ENCODE measurements around the gene WDR83.
"Not testable (repeated sequence)": the region's sequence is repeated elsewhere in the genome, so short reads cannot be mapped to it uniquely, and the experiment has no call there.

Gene WDR83

GRCh38 chr19:12666265-12667048 lies at the start of gene WDR83, which contains the start of gene MAN2B1:
WDR83 (plus strand) TSS chr19:12666807; CDS start chr19:12669791, 2,984 bp downstream.
MAN2B1 (minus strand) TSS chr19:12666742; CDS start chr19:12666701, 41 bp downstream.
- Histone ChIP-seq H3K9me3 (ENCODE audit: control insufficient read depth in 1 of 2, low read length in 2 of 2) (no peaks in the 10 kb centered on the region), H3K4me1 (ENCODE audit: control insufficient read depth in 1 of 2, insufficient read depth in 2 of 2, low read length in 2 of 2) (peaks cover 37 to 53% of the 10 kb centered on the region in 2 donors), H3K27ac (ENCODE audit: low read depth, low read length) (no peak within 1 kb of the TSS), H3K36me3 (ENCODE audit: control insufficient read depth in 1 of 2, insufficient read depth in 2 of 2, low read length in 2 of 2) (peaks cover 4 to 13% of the 10 kb centered on the region in 2 donors), H3K9ac (ENCODE audit: low read depth in 1 of 2, low read length in 2 of 2) (peak within 1 kb of the TSS; percentile 78 to 90), H3K4me3 (ENCODE audit: low read depth in 1 of 2, low read length in 2 of 2) (peak within 1 kb of the TSS; percentile 90 to 92), H3K27me3 (ENCODE audit: control insufficient read depth in 1 of 2, insufficient read depth in 2 of 2, low read length in 2 of 2) (no peaks in the 10 kb centered on the region)

DNA sequence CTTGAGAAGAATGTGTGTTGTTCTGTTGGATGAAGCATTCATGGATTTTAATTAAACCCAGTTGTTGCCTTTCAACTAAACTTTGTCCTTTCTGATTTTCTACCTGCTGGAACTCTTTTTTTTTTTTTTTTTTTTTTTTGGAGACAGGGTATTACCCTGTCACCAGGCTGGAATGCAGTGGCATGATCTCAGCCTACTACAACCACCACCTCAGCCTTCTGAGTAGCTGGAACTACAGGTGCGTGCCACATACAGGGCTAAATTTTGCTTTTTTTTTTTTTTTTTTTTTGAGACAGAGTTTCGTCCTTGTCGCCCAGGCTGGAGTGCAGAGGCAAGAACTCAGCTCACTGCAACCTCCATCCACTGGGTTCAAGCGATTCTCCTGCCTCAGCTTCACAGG lies 49.0 kb upstream of the WDR83 start:
- peaks cover 0 to 4% of the 10 kb centered on the region in 2 donors for H3K36me3 ChIP-seq (ENCODE audit: control insufficient read depth in 1 of 2, insufficient read depth in 2 of 2, low read length in 2 of 2)
- H3K9me3 ChIP-seq (ENCODE audit: control insufficient read depth in 1 of 2, low read length in 2 of 2) = no peaks in the 10 kb centered on the region
- no peaks in the 10 kb centered on the region for H3K27me3 ChIP-seq (ENCODE audit: control insufficient read depth in 1 of 2, insufficient read depth in 2 of 2, low read length in 2 of 2)
- H3K4me3 ChIP-seq (ENCODE audit: low read depth in 1 of 2, low read length in 2 of 2) = no peak overlapping the region
- H3K9ac ChIP-seq (ENCODE audit: low read depth in 1 of 2, low read length in 2 of 2) = no peak overlapping the region
- H3K27ac ChIP-seq (ENCODE audit: low read depth, low read length) = no peak overlapping the region
- peaks cover 8 to 9% of the 10 kb centered on the region in 2 donors for H3K4me1 ChIP-seq (ENCODE audit: control insufficient read depth in 1 of 2, insufficient read depth in 2 of 2, low read length in 2 of 2)

DNA sequence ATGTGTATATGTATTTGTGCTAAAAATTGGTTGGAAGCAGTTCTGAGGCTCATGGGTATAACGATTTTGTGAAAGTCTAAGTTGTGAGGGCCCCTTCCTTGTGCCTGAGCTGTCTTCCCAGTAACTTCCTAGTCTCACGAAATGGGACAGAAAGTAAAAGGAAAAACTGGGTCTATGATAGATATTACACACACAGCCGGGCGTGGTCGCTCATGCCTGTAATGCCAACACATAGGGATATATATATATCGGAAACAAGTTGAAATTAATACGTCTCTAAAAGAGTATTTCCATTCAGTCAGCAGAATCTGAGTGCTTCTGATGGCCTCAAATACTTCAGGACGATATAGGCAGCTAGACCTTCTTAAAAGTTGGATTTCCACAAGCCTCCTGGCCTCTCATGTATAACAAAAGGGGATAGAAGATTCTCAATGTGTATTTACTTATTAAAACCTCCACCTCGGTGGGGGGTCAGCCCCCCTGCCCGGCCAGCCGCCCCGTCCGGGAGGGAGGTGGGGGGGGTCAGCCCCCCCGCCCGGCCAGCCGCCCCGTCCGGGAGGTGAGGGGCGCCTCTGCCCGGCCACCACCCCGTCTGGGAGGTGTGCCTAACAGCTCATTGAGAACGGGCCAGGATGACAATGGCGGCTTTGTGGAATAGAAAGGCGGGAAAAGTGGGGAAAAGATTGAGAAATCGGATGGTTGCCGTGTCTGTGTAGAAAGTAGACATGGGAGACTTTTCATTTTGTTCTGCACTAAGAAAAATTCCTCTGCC lies 45.2 kb upstream of the WDR83 start:
- H3K36me3 ChIP-seq (ENCODE audit: control insufficient read depth in 1 of 2, insufficient read depth in 2 of 2, low read length in 2 of 2) = peaks cover 3 to 27% of the 10 kb centered on the region in 2 donors
- not testable (repeated sequence) for H3K4me1 ChIP-seq (ENCODE audit: control insufficient read depth in 1 of 2, insufficient read depth in 2 of 2, low read length in 2 of 2); H3K27ac ChIP-seq (ENCODE audit: low read depth, low read length); H3K4me3 ChIP-seq (ENCODE audit: low read depth in 1 of 2, low read length in 2 of 2); H3K27me3 ChIP-seq (ENCODE audit: control insufficient read depth in 1 of 2, insufficient read depth in 2 of 2, low read length in 2 of 2); H3K9ac ChIP-seq (ENCODE audit: low read depth in 1 of 2, low read length in 2 of 2); H3K9me3 ChIP-seq (ENCODE audit: control insufficient read depth in 1 of 2, low read length in 2 of 2)

DNA sequence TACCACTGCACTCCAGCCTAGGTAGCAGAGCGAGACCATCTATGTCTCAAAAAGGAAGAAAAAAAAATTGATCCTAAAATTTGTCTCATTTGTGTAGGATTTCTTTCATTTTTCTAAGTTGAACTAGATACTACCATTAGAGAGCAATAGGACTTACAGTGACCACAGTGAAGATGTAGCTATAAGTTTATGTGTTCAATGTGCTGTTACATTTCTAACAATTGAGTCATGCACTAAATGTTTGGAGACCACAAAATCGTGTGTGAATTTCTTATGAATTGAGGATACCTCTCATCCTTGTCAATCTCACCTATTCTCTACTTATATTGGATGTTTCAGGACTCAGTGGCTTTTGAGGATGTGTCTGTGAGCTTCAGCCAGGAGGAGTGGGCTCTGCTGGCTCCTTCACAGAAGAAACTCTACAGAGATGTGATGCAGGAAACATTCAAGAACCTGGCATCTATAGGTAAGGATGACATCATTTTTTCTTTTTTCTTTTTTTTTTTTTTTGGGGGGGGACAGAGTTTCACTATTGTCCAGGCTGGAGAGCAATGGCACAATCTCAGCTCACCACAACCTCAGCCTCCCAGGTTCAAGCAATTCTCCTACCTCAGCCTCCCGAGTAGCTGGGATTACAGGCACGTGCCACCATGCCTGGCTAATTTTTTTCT lies 43.1 kb upstream of the WDR83 start:
- no peaks in the 10 kb centered on the region for H3K4me1 ChIP-seq (ENCODE audit: control insufficient read depth in 1 of 2, insufficient read depth in 2 of 2, low read length in 2 of 2)
- H3K27ac ChIP-seq (ENCODE audit: low read depth, low read length) = no peak overlapping the region
- peaks cover 18% of the 10 kb centered on the region in 2 donors for H3K9me3 ChIP-seq (ENCODE audit: control insufficient read depth in 1 of 2, low read length in 2 of 2)
- peaks cover 14 to 46% of the 10 kb centered on the region in 2 donors for H3K36me3 ChIP-seq (ENCODE audit: control insufficient read depth in 1 of 2, insufficient read depth in 2 of 2, low read length in 2 of 2)
- no peak overlapping the region for H3K9ac ChIP-seq (ENCODE audit: low read depth in 1 of 2, low read length in 2 of 2)
- no peak overlapping the region for H3K4me3 ChIP-seq (ENCODE audit: low read depth in 1 of 2, low read length in 2 of 2)
- no peaks in the 10 kb centered on the region for H3K27me3 ChIP-seq (ENCODE audit: control insufficient read depth in 1 of 2, insufficient read depth in 2 of 2, low read length in 2 of 2)

GRCh38 chr19:12626958-12627357 lies 39.6 kb upstream of the WDR83 start:
- peaks cover 21 to 66% of the 10 kb centered on the region in 2 donors for H3K36me3 ChIP-seq (ENCODE audit: control insufficient read depth in 1 of 2, insufficient read depth in 2 of 2, low read length in 2 of 2)
- H3K4me1 ChIP-seq (ENCODE audit: control insufficient read depth in 1 of 2, insufficient read depth in 2 of 2, low read length in 2 of 2) = no peaks in the 10 kb centered on the region
- peaks cover 22 to 31% of the 10 kb centered on the region in 2 donors for H3K9me3 ChIP-seq (ENCODE audit: control insufficient read depth in 1 of 2, low read length in 2 of 2)
- no peak overlapping the region for H3K9ac ChIP-seq (ENCODE audit: low read depth in 1 of 2, low read length in 2 of 2)
- H3K4me3 ChIP-seq (ENCODE audit: low read depth in 1 of 2, low read length in 2 of 2) = no peak overlapping the region
- no peaks in the 10 kb centered on the region for H3K27me3 ChIP-seq (ENCODE audit: control insufficient read depth in 1 of 2, insufficient read depth in 2 of 2, low read length in 2 of 2)
- H3K27ac ChIP-seq (ENCODE audit: low read depth, low read length) = no peak overlapping the region

- Histone ChIP-seq H3K36me3 (ENCODE audit: control insufficient read depth in 1 of 2, insufficient read depth in 2 of 2, low read length in 2 of 2) (peaks cover 21 to 65% of the 10 kb centered on the region in 2 donors), H3K27ac (ENCODE audit: low read depth, low read length) (no peak overlapping the region)
These were observed 38.3 kb upstream of the WDR83 start for GRCh38 chr19:12628040-12629022.

DNA sequence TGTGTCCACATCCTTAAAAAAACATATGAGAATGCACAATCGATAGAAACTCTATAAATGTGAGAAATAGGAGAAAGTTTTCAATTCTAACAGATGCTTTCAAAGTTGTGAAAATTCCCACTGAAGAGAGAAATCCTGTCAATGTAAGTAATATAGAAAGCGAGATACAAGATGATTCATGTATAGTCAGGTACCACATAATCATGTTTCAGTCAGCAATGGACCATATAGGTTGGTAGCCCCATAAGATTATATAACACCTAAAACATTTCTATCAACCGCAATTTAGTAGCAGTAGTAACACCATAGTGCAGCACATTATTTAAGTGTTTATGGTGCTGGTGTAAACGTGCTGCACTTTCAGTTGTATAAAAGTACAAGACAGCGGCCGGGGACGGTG lies 37.4 kb upstream of the WDR83 start:
- no peak overlapping the region for H3K27ac ChIP-seq (ENCODE audit: low read depth, low read length)

More at GRCh38 chr19:12628040-12629022, 38.3 kb upstream of the WDR83 start:
- Histone ChIP-seq H3K27me3 (ENCODE audit: control insufficient read depth in 1 of 2, insufficient read depth in 2 of 2, low read length in 2 of 2) (no peaks in the 10 kb centered on the region), H3K4me3 (ENCODE audit: low read depth in 1 of 2, low read length in 2 of 2) (no peak overlapping the region), H3K9ac (ENCODE audit: low read depth in 1 of 2, low read length in 2 of 2) (no peak overlapping the region), H3K9me3 (ENCODE audit: control insufficient read depth in 1 of 2, low read length in 2 of 2) (peaks cover 22 to 27% of the 10 kb centered on the region in 2 donors), H3K4me1 (ENCODE audit: control insufficient read depth in 1 of 2, insufficient read depth in 2 of 2, low read length in 2 of 2) (no peaks in the 10 kb centered on the region)

DNA sequence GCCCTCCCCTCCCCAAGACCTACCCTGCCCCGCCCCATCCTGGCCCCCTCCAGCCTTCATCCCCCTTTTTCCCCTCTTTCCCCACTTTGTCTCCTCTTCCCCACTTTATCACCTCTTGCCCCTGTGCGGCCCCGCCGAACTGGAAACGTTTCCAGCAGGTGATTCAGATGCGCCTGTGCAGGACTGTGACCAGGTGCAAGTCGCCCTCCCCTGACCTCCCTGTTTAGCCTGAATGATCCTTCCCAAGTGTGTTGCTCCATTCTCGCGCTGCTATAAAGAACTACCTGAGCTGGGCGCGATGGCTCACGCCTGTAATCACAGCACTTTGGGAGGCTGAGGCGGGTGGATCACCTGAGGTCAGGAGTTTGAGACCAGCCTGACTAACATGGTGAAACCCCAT lies 30.0 kb upstream of the WDR83 start:
- no peak overlapping the region for H3K9ac ChIP-seq (ENCODE audit: low read depth in 1 of 2, low read length in 2 of 2)
- no peak overlapping the region for H3K27ac ChIP-seq (ENCODE audit: low read depth, low read length)
- H3K9me3 ChIP-seq (ENCODE audit: control insufficient read depth in 1 of 2, low read length in 2 of 2) = no peaks in the 10 kb centered on the region
- no peaks in the 10 kb centered on the region for H3K27me3 ChIP-seq (ENCODE audit: control insufficient read depth in 1 of 2, insufficient read depth in 2 of 2, low read length in 2 of 2)
- H3K4me3 ChIP-seq (ENCODE audit: low read depth in 1 of 2, low read length in 2 of 2) = no peak overlapping the region
- no peaks in the 10 kb centered on the region for H3K36me3 ChIP-seq (ENCODE audit: control insufficient read depth in 1 of 2, insufficient read depth in 2 of 2, low read length in 2 of 2)
- H3K4me1 ChIP-seq (ENCODE audit: control insufficient read depth in 1 of 2, insufficient read depth in 2 of 2, low read length in 2 of 2) = peaks cover 0 to 3% of the 10 kb centered on the region in 2 donors

More for the DNA sequence above, 37.4 kb upstream of the WDR83 start:
- no peaks in the 10 kb centered on the region for H3K4me1 ChIP-seq (ENCODE audit: control insufficient read depth in 1 of 2, insufficient read depth in 2 of 2, low read length in 2 of 2)
- no peak overlapping the region for H3K9ac ChIP-seq (ENCODE audit: low read depth in 1 of 2, low read length in 2 of 2)
- H3K4me3 ChIP-seq (ENCODE audit: low read depth in 1 of 2, low read length in 2 of 2) = no peak overlapping the region
- H3K27me3 ChIP-seq (ENCODE audit: control insufficient read depth in 1 of 2, insufficient read depth in 2 of 2, low read length in 2 of 2) = no peaks in the 10 kb centered on the region
- peaks cover 21 to 57% of the 10 kb centered on the region in 2 donors for H3K36me3 ChIP-seq (ENCODE audit: control insufficient read depth in 1 of 2, insufficient read depth in 2 of 2, low read length in 2 of 2)
- H3K9me3 ChIP-seq (ENCODE audit: control insufficient read depth in 1 of 2, low read length in 2 of 2) = peaks cover 22 to 26% of the 10 kb centered on the region in 2 donors

- Histone ChIP-seq H3K27me3 (ENCODE audit: control insufficient read depth in 1 of 2, insufficient read depth in 2 of 2, low read length in 2 of 2) (no peaks in the 10 kb centered on the region), H3K9me3 (ENCODE audit: control insufficient read depth in 1 of 2, low read length in 2 of 2) (no peaks in the 10 kb centered on the region), H3K36me3 (ENCODE audit: control insufficient read depth in 1 of 2, insufficient read depth in 2 of 2, low read length in 2 of 2) (no peaks in the 10 kb centered on the region), H3K4me1 (ENCODE audit: control insufficient read depth in 1 of 2, insufficient read depth in 2 of 2, low read length in 2 of 2) (peaks cover 0 to 3% of the 10 kb centered on the region in 2 donors), H3K4me3 (ENCODE audit: low read depth in 1 of 2, low read length in 2 of 2) (no peak overlapping the region), H3K9ac (ENCODE audit: low read depth in 1 of 2, low read length in 2 of 2) (no peak overlapping the region), H3K27ac (ENCODE audit: low read depth, low read length) (no peak overlapping the region)
These were observed 27.9 kb upstream of the WDR83 start for GRCh38 chr19:12638611-12639182.

Measured in duodenal mucosa (tissue), 2 donors.